RWPE2 (cell line): ENCODE results near the gene JHY.

Experiments used
- ATAC-seq: fragments of 200-7000 bp; cut with Tn5 transposase; 3 replicates; pipeline ENCODE4 v1.9.1; 2021; ENCODE audit warnings: low read depth
- DNase-seq: peaks from one replicate; pipeline ENCODE4 v3.0.0-alpha.2; 2020; ENCODE audit warnings: low spot score
- H3K27ac ChIP-seq: fragments of 450-650 bp; 2 replicates; pipeline ENCODE4 v1.5.1; 2017; ENCODE audit warnings: mild to moderate bottlenecking; ENCODE audit not compliant: poor library complexity, severe bottlenecking
- H3K27me3 ChIP-seq: fragments of 250-450 bp; sonication (Bioruptor Pico); 2 replicates; pipeline ENCODE4 v1.5.1; 2021; ENCODE audit warnings: mild to moderate bottlenecking, moderate library complexity; ENCODE audit not compliant: insufficient read depth, poor library complexity, severe bottlenecking
- H3K36me3 ChIP-seq: fragments of 250-450 bp; sonication (Bioruptor Pico); 2 replicates; pipeline ENCODE4 v1.5.1; 2020; ENCODE audit warnings: low read depth, mild to moderate bottlenecking, moderate library complexity
- H3K4me1 ChIP-seq: fragments of 250-450 bp; sonication (Bioruptor Pico); 2 replicates; pipeline ENCODE4 v1.5.1; 2021; ENCODE audit warnings: mild to moderate bottlenecking, moderate library complexity; ENCODE audit not compliant: insufficient read depth, poor library complexity, severe bottlenecking
- H3K4me3 ChIP-seq: fragments of 250-450 bp; sonication (Bioruptor Pico); 2 replicates; pipeline ENCODE4 v1.5.1; 2021; ENCODE audit warnings: mild to moderate bottlenecking, moderate library complexity; ENCODE audit not compliant: severe bottlenecking
- H3K9me3 ChIP-seq: fragments of 250-450 bp; sonication (Bioruptor Pico); 2 replicates; pipeline ENCODE4 v1.5.1; 2021; ENCODE audit warnings: mild to moderate bottlenecking, moderate library complexity; ENCODE audit not compliant: severe bottlenecking
- CTCF ChIP-seq: fragments of 450-650 bp; IDR thresholded peaks from one replicate; pipeline ENCODE4 v1.5.1; 2017; ENCODE audit warnings: mild to moderate bottlenecking, moderate library complexity; ENCODE audit not compliant: poor library complexity, severe bottlenecking

JHY gene

GRCh38 chr11:122998727-122999366 lies 116.3 kb downstream of the JHY start:
- Histone ChIP-seq H3K4me3 (no peak overlapping the region), H3K4me1 (no peaks in the 10 kb centered on the region), H3K27ac (no peak overlapping the region), H3K9me3 (no peaks in the 10 kb centered on the region), H3K27me3 (no peaks in the 10 kb centered on the region), H3K36me3 (no peaks in the 10 kb centered on the region)
- no peak for DNase-seq
- no peak for TF ChIP-seq CTCF
- no peak for ATAC-seq

DNA sequence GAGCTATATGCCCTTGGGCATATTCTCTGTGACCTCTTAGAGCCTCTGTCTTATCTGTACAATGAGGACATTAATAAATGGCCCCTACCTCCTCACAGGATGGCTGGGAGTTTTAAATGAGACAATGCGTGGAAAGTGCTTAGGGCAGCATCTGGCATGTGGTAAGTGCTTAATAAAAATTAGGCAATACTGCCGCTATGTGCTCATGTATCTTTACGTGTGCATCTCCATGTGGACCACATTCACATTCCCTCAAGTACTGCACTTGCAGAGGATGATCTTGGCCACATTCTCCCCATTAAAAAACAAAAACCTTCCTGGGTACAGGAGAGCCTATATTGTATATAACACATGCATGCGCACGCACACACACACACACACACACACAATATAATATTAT lies 118.2 kb downstream of the JHY start:
- Histone ChIP-seq H3K9me3 (no peaks in the 10 kb centered on the region), H3K36me3 (no peaks in the 10 kb centered on the region), H3K27ac (no peak overlapping the region), H3K27me3 (no peaks in the 10 kb centered on the region), H3K4me3 (no peak overlapping the region), H3K4me1 (no peaks in the 10 kb centered on the region)
- TF ChIP-seq CTCF: no peak
- DNase-seq (no peak), ATAC-seq (no peak)

DNA sequence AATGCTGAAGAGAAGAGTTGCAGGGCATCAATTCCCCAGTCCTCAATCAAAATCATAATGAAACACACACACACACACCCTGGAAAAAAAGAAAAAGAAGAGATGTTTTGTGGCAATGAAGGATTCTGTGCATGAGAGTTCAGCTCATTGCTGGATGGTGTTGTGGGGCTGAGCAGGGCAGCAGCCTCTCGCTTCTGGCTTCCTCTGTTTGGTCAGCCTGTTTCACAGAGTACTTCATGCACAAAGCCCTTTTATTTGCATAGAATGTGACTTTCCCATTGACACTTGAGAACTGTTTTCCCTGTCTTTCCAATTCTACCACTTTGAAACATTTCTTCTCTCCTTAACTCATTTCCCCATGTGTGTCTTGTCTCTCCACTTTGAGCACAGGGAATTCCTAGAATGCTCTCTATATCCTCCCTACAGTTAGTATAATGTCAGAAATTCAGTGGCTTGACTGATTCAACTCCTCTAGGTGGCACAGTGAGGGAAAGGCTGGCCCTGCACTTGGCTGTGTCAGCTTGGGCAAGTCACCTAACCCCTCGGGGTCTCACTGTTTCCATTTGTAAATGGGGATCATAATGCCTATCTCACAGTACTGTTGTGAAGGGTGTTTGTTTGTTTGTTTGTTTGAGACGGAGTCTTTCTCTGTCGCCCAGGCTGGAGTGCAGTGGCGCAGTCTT lies 124.4 kb downstream of the JHY start:
- no peaks in the 10 kb centered on the region for H3K4me1 ChIP-seq
- no peaks in the 10 kb centered on the region for H3K27me3 ChIP-seq
- H3K27ac ChIP-seq: no peak overlapping the region
- H3K9me3 ChIP-seq: no peaks in the 10 kb centered on the region
- no peak for TF ChIP-seq CTCF
- DNase-seq: no peak
- no peak for ATAC-seq
- H3K36me3 ChIP-seq: no peaks in the 10 kb centered on the region
- H3K4me3 ChIP-seq: no peak overlapping the region
